ENCODE data around the gene CLIP3. TPM values are rescaled to one million over a fixed set of nuclear protein-coding genes. Genes with fewer than 3 reads are reported as not detected.

Gene CLIP3
- total RNA-seq, 3 donors from 2014 or later: 4.6 to 68.9 (median 8.1) TPM

DNA sequence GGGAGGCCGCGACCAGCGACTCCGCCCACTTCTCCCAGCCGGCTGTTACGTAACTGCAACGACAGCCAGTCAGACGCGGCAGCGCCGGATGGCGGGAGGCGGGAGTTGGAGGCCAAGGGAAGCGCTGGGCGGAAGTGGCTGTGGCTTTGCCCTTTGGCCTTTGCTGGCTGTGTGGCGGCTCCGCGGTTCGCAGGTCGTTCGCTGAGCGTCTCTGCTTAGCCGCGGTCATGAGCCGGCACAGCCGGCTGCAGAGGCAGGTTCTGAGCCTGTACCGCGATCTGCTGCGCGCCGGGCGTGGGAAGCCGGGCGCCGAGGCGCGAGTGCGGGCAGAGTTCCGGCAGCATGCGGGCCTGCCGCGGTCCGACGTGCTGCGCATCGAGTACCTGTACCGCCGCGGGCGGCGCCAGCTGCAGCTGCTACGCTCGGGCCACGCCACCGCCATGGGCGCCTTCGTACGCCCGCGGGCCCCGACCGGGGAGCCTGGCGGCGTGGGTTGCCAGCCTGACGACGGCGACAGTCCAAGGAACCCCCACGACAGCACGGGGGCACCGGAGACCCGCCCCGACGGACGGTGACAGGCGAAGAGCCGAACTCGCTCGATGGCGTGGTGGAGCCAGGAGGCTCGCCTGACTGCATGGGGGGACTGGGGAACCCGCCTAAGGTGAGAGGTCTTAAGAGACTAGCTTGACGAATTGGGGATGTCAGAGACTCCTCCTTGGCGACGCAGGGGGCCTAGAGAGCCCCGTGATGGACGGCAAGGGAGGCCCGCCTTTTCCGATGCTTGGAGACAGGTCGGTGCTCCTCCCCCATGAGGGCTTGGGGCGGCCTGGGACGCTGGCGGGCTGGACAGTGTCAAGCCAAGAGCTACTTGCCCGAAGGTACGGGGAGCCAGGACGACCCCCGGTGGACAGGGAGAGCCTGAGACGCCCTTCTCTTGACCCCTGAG, 37.4 kb downstream of the CLIP3 start, which contains the start of gene SDHAF1:
TSS of gene SDHAF1 (plus strand) at position 141 of the 946 bp plus-strand sequence. CDS start at position 228, 87 bp downstream.
- ATAC-seq: peak; percentile 98
- Histone ChIP-seq H3K4me1 (ENCODE audit: low read depth) (peaks cover 20% of the 10 kb centered on the region), H3K4me3 (peak within 1 kb of the TSS; percentile 90), H3K36me3 (ENCODE audit: low read depth) (no peaks in the 10 kb centered on the region), H3K9me3 (no peaks in the 10 kb centered on the region)
- no peak for TF ChIP-seq CTCF (IDR thresholded peaks at IDR 0.05)
- intact Hi-C loops (cut with DNase I, micrococcal nuclease): no loop called here
- peak; percentile 97 to 99 (median 98) for DNase-seq

DNA sequence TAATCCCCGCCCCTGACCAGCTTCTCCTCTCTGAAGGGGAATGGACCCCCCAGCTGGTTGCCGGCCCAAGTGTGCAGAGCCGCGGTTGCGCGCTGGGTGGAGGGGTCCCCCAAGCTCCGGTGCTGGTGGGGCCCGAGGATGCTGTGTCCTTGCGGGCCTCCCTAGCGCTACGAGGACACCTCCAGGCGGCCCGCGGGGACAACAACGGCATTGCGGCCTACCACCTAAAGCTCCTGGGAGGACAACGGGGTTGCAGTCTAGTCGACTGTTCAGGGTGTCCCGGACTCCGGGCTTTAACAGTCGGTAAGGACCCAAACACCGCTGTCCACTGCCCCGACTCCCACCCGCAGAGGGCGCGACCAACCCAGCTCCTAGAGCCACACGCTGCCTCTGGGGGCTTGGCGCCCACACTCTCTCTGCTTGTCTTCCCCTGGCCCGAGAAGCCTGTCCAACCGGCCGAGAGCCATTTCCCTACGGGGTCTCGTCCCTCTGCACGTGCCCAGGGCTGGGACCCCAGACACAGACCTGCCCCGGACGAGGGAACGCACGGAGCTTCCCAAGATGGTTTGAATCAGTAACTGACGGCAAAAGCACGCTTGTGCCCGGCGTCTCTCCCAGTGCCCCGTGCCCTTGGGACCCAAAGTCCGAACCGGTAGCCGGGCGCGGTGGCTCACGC, 38.6 kb downstream of the CLIP3 start:
- TF ChIP-seq CTCF (IDR thresholded peaks at IDR 0.05): no peak
- ATAC-seq (no peak), DNase-seq (peak; percentile 29 to 64 (median 60))
- peaks cover 19% of the 10 kb centered on the region for H3K4me1 ChIP-seq (ENCODE audit: low read depth)
- H3K4me3 ChIP-seq: no peak overlapping the region
- no peaks in the 10 kb centered on the region for H3K9me3 ChIP-seq
- H3K36me3 ChIP-seq (ENCODE audit: low read depth): no peaks in the 10 kb centered on the region
- intact Hi-C loops (cut with DNase I, micrococcal nuclease): no loop called here

- DNase-seq: no peak
- intact Hi-C loops (cut with DNase I, micrococcal nuclease): no loop called here
- no peak for TF ChIP-seq CTCF (IDR thresholded peaks at IDR 0.05)
- Histone ChIP-seq H3K36me3 (ENCODE audit: low read depth) (no peaks in the 10 kb centered on the region), H3K9me3 (no peaks in the 10 kb centered on the region), H3K4me3 (no peak overlapping the region), H3K4me1 (ENCODE audit: low read depth) (peaks cover 15% of the 10 kb centered on the region)
- no peak for ATAC-seq
Observed at GRCh38 chr19:35992907-35993765, 39.5 kb downstream of the CLIP3 start.

- intact Hi-C loops (cut with DNase I, micrococcal nuclease): no loop called here
- no peaks in the 10 kb centered on the region for H3K36me3 ChIP-seq (ENCODE audit: low read depth)
Observed at GRCh38 chr19:35991731-35992450, 40.8 kb downstream of the CLIP3 start.

More at GRCh38 chr19:35991731-35992450, 40.8 kb downstream of the CLIP3 start:
- DNase-seq (no peak), ATAC-seq (no peak)
- no peak for TF ChIP-seq CTCF (IDR thresholded peaks at IDR 0.05)
- H3K4me3 ChIP-seq: no peak overlapping the region
- peaks cover 13% of the 10 kb centered on the region for H3K4me1 ChIP-seq (ENCODE audit: low read depth)
- H3K9me3 ChIP-seq: no peaks in the 10 kb centered on the region

Measured in mucosa of descending colon (tissue), 3 donors.